Prostate gland (tissue), 2 donors: Measurements from ENCODE around the gene EEFSEC. TPM values are rescaled to one million over a fixed set of nuclear protein-coding genes. Genes with fewer than 3 reads are reported as not detected.

ENCODE experiments used
- DNase-seq: peaks from one replicate; pipeline ENCODE4 v3.0.0-alpha.2; 2019; ENCODE audit warnings: low spot score
- H3K27ac ChIP-seq, 2 donors: fragments of 200-600 bp; sonication (generic); 2 replicates each; pipeline ENCODE4 v1.5.1; 2017 to 2019
- H3K27me3 ChIP-seq: fragments of 200-600 bp; sonication (generic); replicated peaks from 2 replicates; pipeline ENCODE4 v1.5.1; 2019; ENCODE audit not compliant: insufficient read depth
- H3K36me3 ChIP-seq, 2 donors: fragments of 200-600 bp; sonication (generic); 1 replicate in 1 of 2; 2 replicates in 1 of 2; pipeline versions ENCODE4 v1.5.1 to v1.8.1; 2017 to 2019
- H3K4me1 ChIP-seq: fragments of 200-600 bp; sonication (generic); replicated peaks from 2 replicates; pipeline ENCODE4 v1.5.1; 2019
- H3K4me3 ChIP-seq, 2 donors: fragments of 200-600 bp; sonication (generic); 2 replicates each; pipeline ENCODE4 v1.5.1; 2017 to 2019
- H3K9me3 ChIP-seq: fragments of 200-600 bp; sonication (generic); 2 replicates; pipeline ENCODE4 v1.5.1; 2017
- CTCF ChIP-seq, 4 experiments: fragments of 200-600 bp in 2 of 4; fragments of 450-650 bp in 2 of 4; sonication (generic) in 2 of 4; IDR thresholded peaks; 1 replicate in 3 of 4; 2 replicates in 1 of 4; pipeline ENCODE4 v1.5.1; 2016 to 2019; ENCODE audit warnings: antibody characterized with exemption in 4 of 4, mild to moderate bottlenecking in 2 of 4, moderate library complexity in 2 of 4
- POLR2A ChIP-seq: fragments of 450-650 bp; IDR thresholded peaks from one replicate; pipeline ENCODE4 v1.6.1; 2016; ENCODE audit warnings: antibody characterized with exemption, mild to moderate bottlenecking
- POLR2AphosphoS5 ChIP-seq: sonication (generic); formaldehyde crosslinking; IDR thresholded peaks from one replicate; pipeline ENCODE4 v1.6.1; 2017; ENCODE audit warnings: antibody characterized with exemption
- WGBS: methylation state at CpG from one replicate; pipeline ENCODE4 v1.1.5; 2018; 5-methylcytosine and 5-hydroxymethylcytosine counted together
- intact Hi-C: fragments of 100-400 bp; cut with DNase I; formaldehyde crosslinking; loops from one replicate; pipeline ENCODE4 v1.14.2; 2022
- total RNA-seq, 2 donors: library from RNA; depleted of rRNA; stranded (reverse); fragments of >200 nt; gene quantifications; one replicate each; pipeline ENCODE4 v1.1.0, GENCODE V29; 2016

EEFSEC gene
- total RNA-seq, 2 donors from 2014 or later, result 24.7 to 26.1 TPM

- Histone ChIP-seq H3K4me1 (no peaks in the 10 kb centered on the region), H3K9me3 (no peaks in the 10 kb centered on the region), H3K36me3 (no peaks in the 10 kb centered on the region), H3K27ac (no peak overlapping the region), H3K27me3 (no peaks in the 10 kb centered on the region), H3K4me3 (no peak overlapping the region)
- no peak for TF ChIP-seq CTCF (IDR thresholded peaks at IDR 0.05)
- no peak for TF ChIP-seq POLR2AphosphoS5
- TF ChIP-seq POLR2A, result no peak
- intact Hi-C loops, result no loop called here
- DNase-seq, result no peak
- WGBS, result 89% methylated on average over 3 of the region's 3 CpGs
Observed at GRCh38 chr3:128210711-128211110, 57.4 kb downstream of the EEFSEC start.

- Histone ChIP-seq H3K4me1 (no peaks in the 10 kb centered on the region), H3K4me3 (no peak overlapping the region), H3K27me3 (no peaks in the 10 kb centered on the region), H3K36me3 (no peaks in the 10 kb centered on the region), H3K9me3 (no peaks in the 10 kb centered on the region), H3K27ac (no peak overlapping the region)
- TF ChIP-seq POLR2AphosphoS5, result no peak
- no peak for TF ChIP-seq CTCF (IDR thresholded peaks at IDR 0.05)
- no peak for TF ChIP-seq POLR2A
- DNase-seq, result no peak
- intact Hi-C loops, result no loop called here
- 95% methylated on average over 2 of the region's 2 CpGs for WGBS
Observed at GRCh38 chr3:128214056-128214455, 60.8 kb downstream of the EEFSEC start.

GRCh38 chr3:128215290-128215689, 62.0 kb downstream of the EEFSEC start:
- 74% methylated on average over 2 of the region's 2 CpGs for WGBS
- Histone ChIP-seq H3K36me3 (no peaks in the 10 kb centered on the region), H3K9me3 (no peaks in the 10 kb centered on the region)

GRCh38 chr3:128215800-128216495, 62.7 kb downstream of the EEFSEC start:
- WGBS, result 60% methylated on average over 5 of the region's 5 CpGs
- Histone ChIP-seq H3K27ac (no peak overlapping the region), H3K9me3 (no peaks in the 10 kb centered on the region), H3K4me3 (no peak overlapping the region), H3K4me1 (no peaks in the 10 kb centered on the region), H3K27me3 (no peaks in the 10 kb centered on the region), H3K36me3 (no peaks in the 10 kb centered on the region)
- intact Hi-C loops, result no loop called here
- no peak for TF ChIP-seq CTCF (IDR thresholded peaks at IDR 0.05)
- TF ChIP-seq POLR2AphosphoS5, result no peak
- no peak for TF ChIP-seq POLR2A
- DNase-seq, result no peak

More at GRCh38 chr3:128215290-128215689, 62.0 kb downstream of the EEFSEC start:
- DNase-seq, result no peak
- H3K27ac ChIP-seq, result no peak overlapping the region
- no peaks in the 10 kb centered on the region for H3K27me3 ChIP-seq
- TF ChIP-seq POLR2AphosphoS5, result no peak
- TF ChIP-seq POLR2A, result no peak
- TF ChIP-seq CTCF (IDR thresholded peaks at IDR 0.05), result no peak
- H3K4me3 ChIP-seq, result no peak overlapping the region
- H3K4me1 ChIP-seq, result no peaks in the 10 kb centered on the region
- intact Hi-C loops, result no loop called here
